WTC11 (cell line): ENCODE results near the gene KIF22. TPM values are rescaled to one million over a fixed set of nuclear protein-coding genes. Genes with fewer than 3 reads are reported as not detected.
A peak's percentile ranks its signal among the peaks of the same experiment; 100 is the strongest.

Experiments
- EMX1 ChIP-seq: fragments of 250-450 bp; sonication (Bioruptor Pico); IDR thresholded peaks from 2 replicates; pipeline ENCODE4 v1.8.0; 2021; ENCODE audit warnings: mild to moderate bottlenecking
- FOXP1 ChIP-seq: sonication (generic); formaldehyde crosslinking; IDR thresholded peaks from 2 replicates; pipeline ENCODE4 v1.8.0; 2022; ENCODE audit warnings: missing genetic modification reagents, mild to moderate bottlenecking, moderate library complexity, borderline replicate concordance
- GABPB1 ChIP-seq: sonication (generic); formaldehyde crosslinking; IDR thresholded peaks from 2 replicates; pipeline ENCODE4 v1.8.1; 2023; ENCODE audit warnings: mild to moderate bottlenecking, missing genetic modification reagents
- GRHL2 ChIP-seq: fragments of 250-450 bp; sonication (Bioruptor Pico); IDR thresholded peaks from 2 replicates; pipeline ENCODE4 v1.8.0; 2022; ENCODE audit warnings: mild to moderate bottlenecking, moderate library complexity; ENCODE audit not compliant: insufficient replicate concordance, severe bottlenecking
- GTF2I ChIP-seq: fragments of 250-450 bp; sonication (Bioruptor Pico); conservative IDR thresholded peaks from 2 replicates; pipeline ENCODE4 v1.4.0; 2021; ENCODE audit warnings: mild to moderate bottlenecking
- IRF2 ChIP-seq: sonication (generic); formaldehyde crosslinking; IDR thresholded peaks from 2 replicates; pipeline ENCODE4 v1.8.0; 2022; ENCODE audit warnings: low read depth, missing genetic modification reagents, borderline replicate concordance
- MYBL2 ChIP-seq: sonication (generic); formaldehyde crosslinking; IDR thresholded peaks from 2 replicates; pipeline ENCODE4 v1.8.1; 2023; ENCODE audit warnings: mild to moderate bottlenecking, moderate library complexity, missing genetic modification reagents
- NFATC4 ChIP-seq: fragments of 250-450 bp; sonication (Bioruptor Pico); IDR thresholded peaks from 2 replicates; pipeline ENCODE4 v1.9.0; 2021; ENCODE audit warnings: mild to moderate bottlenecking
- NFE2L1 ChIP-seq: sonication (generic); formaldehyde crosslinking; IDR thresholded peaks from 2 replicates; pipeline ENCODE4 v1.8.1; 2023; ENCODE audit warnings: missing genetic modification reagents
- NR1H2 ChIP-seq: sonication (generic); formaldehyde crosslinking; IDR thresholded peaks from 2 replicates; pipeline ENCODE4 v1.9.0; 2021; ENCODE audit warnings: mild to moderate bottlenecking, moderate library complexity, missing genetic modification reagents
- NR3C1 ChIP-seq: sonication (generic); formaldehyde crosslinking; conservative IDR thresholded peaks from 2 replicates; pipeline ENCODE4 v1.8.1; 2023; ENCODE audit warnings: low read depth, mild to moderate bottlenecking, missing genetic modification reagents
- PRRX2 ChIP-seq: fragments of 250-450 bp; sonication (Bioruptor Pico); IDR thresholded peaks from 2 replicates; pipeline ENCODE4 v1.8.0; 2021; ENCODE audit warnings: mild to moderate bottlenecking
- SMAD3 ChIP-seq: sonication (generic); formaldehyde crosslinking; IDR thresholded peaks from 2 replicates; pipeline ENCODE4 v1.8.0; 2022; ENCODE audit warnings: missing genetic modification reagents, mild to moderate bottlenecking, borderline replicate concordance
- SMAD4 ChIP-seq: sonication (generic); formaldehyde crosslinking; IDR thresholded peaks from 2 replicates; pipeline ENCODE4 v1.8.0; 2022; ENCODE audit warnings: mild to moderate bottlenecking, missing genetic modification reagents
- TCF7 ChIP-seq: sonication (generic); formaldehyde crosslinking; IDR thresholded peaks from 2 replicates; pipeline ENCODE4 v1.8.0; 2022; ENCODE audit warnings: mild to moderate bottlenecking, low read depth, missing genetic modification reagents, moderate library complexity
- TEAD1 ChIP-seq: sonication (generic); formaldehyde crosslinking; IDR thresholded peaks from 2 replicates; pipeline ENCODE4 v1.8.0; 2022; ENCODE audit warnings: mild to moderate bottlenecking, missing genetic modification reagents
- TP53 ChIP-seq: sonication (generic); formaldehyde crosslinking; IDR thresholded peaks from 2 replicates; pipeline ENCODE4 v1.8.1; 2023; ENCODE audit warnings: mild to moderate bottlenecking, missing genetic modification reagents
- ZNF232 ChIP-seq: sonication (generic); formaldehyde crosslinking; IDR thresholded peaks from 2 replicates; pipeline ENCODE4 v1.8.0; 2022; ENCODE audit warnings: mild to moderate bottlenecking, missing genetic modification reagents
- ZNF416 ChIP-seq: fragments of 250-450 bp; sonication (Bioruptor Pico); IDR thresholded peaks from 2 replicates; pipeline ENCODE4 v1.9.0; 2021; ENCODE audit warnings: mild to moderate bottlenecking, inconsistent platforms
- ZNF423 ChIP-seq: fragments of 250-450 bp; sonication (Bioruptor Pico); IDR thresholded peaks from 2 replicates; pipeline ENCODE4 v2.1.2; 2022; ENCODE audit warnings: mild to moderate bottlenecking, moderate library complexity
- total RNA-seq: library from RNA; stranded (reverse); gene quantifications from 3 replicates; pipeline ENCODE4 v1.2.3, GENCODE V29; 2021
- TF ChIP-seq, protein P1 (sequence below): sonication (generic); formaldehyde crosslinking; conservative IDR thresholded peaks from 2 replicates; pipeline ENCODE4 v1.8.1; 2023; ENCODE audit warnings: mild to moderate bottlenecking, low read depth, missing genetic modification reagents, moderate library complexity
- TF ChIP-seq, protein P2 (sequence below): fragments of 200-600 bp; IDR thresholded peaks from 2 replicates; pipeline ENCODE4 v1.8.0; 2022; ENCODE audit warnings: antibody characterized with exemption
- TF ChIP-seq, protein P3 (sequence below): sonication (generic); formaldehyde crosslinking; IDR thresholded peaks from 2 replicates; pipeline ENCODE4 v1.8.1; 2022; ENCODE audit warnings: missing genetic modification reagents, borderline replicate concordance
- TF ChIP-seq, protein P4 (sequence below): sonication (generic); formaldehyde crosslinking; conservative IDR thresholded peaks from 2 replicates; pipeline ENCODE4 v1.8.1; 2022; ENCODE audit warnings: mild to moderate bottlenecking, missing genetic modification reagents
- TF ChIP-seq, protein P5 (sequence below): fragments of 250-450 bp; sonication (Bioruptor Pico); IDR thresholded peaks from 2 replicates; pipeline ENCODE4 v1.9.0; 2021; ENCODE audit warnings: mild to moderate bottlenecking
- TF ChIP-seq, protein P6 (sequence below): sonication (generic); formaldehyde crosslinking; IDR thresholded peaks from 2 replicates; pipeline ENCODE4 v1.8.0; 2022; ENCODE audit warnings: mild to moderate bottlenecking, missing genetic modification reagents
- TF ChIP-seq, protein P7 (sequence below): sonication (generic); formaldehyde crosslinking; IDR thresholded peaks from 2 replicates; pipeline ENCODE4 v1.8.1; 2022; ENCODE audit warnings: low read depth, mild to moderate bottlenecking, moderate library complexity, missing genetic modification reagents, borderline replicate concordance

The KIF22 gene
- total RNA-seq, 1 experiment from 2014 or later = 182 TPM

DNA sequence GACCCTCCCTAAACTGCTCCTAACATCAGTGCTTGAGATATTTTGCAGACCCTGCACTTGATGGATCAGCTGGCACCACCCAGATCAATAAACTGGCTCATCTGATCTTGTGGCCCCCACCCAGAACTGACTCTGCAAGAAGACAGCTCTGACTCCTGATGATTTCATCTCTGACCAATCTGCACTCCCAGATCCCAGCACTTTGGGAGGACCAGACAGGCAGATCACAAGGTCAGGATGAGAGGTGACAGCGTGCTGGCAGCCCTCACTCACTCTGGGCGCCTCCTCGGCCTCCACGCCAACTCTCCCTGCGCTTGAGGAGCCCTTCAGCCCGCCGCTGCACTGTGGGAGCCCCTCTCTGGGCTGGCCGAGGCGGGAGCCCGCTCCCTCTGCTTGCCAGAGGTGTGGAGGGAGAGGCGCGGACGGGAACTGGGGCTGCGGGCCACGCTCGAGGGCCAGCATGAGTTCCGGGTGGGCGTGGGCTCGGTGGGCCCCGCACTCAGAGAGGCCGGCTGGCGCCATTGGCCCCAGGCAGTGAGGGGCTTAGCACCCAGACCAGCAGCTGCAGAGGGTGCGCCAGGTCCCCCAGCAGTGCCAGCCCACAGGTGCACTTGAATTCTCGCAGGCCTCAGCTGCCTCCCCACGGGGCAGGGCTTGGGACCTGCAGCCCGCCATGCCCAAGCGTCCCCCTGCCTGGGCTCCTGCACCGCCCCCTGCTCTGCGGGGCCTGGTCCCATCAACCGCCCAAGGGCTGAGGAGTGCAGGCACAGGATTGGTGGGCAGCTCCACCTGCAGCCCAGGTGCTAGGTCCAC lies 42.4 kb upstream of the KIF22 start (continued):
- TF ChIP-seq NR1H2 (CRISPR knock-in tag) = no peak
- TF ChIP-seq, protein P1, sequence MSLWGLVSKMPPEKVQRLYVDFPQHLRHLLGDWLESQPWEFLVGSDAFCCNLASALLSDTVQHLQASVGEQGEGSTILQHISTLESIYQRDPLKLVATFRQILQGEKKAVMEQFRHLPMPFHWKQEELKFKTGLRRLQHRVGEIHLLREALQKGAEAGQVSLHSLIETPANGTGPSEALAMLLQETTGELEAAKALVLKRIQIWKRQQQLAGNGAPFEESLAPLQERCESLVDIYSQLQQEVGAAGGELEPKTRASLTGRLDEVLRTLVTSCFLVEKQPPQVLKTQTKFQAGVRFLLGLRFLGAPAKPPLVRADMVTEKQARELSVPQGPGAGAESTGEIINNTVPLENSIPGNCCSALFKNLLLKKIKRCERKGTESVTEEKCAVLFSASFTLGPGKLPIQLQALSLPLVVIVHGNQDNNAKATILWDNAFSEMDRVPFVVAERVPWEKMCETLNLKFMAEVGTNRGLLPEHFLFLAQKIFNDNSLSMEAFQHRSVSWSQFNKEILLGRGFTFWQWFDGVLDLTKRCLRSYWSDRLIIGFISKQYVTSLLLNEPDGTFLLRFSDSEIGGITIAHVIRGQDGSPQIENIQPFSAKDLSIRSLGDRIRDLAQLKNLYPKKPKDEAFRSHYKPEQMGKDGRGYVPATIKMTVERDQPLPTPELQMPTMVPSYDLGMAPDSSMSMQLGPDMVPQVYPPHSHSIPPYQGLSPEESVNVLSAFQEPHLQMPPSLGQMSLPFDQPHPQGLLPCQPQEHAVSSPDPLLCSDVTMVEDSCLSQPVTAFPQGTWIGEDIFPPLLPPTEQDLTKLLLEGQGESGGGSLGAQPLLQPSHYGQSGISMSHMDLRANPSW (CRISPR knock-in tag) = no peak
- TF ChIP-seq GTF2I (CRISPR knock-in tag) = no peak
- no peak for TF ChIP-seq ZNF423 (CRISPR knock-in tag)
- TF ChIP-seq TP53 (CRISPR knock-in tag) = 0 out of 2 replicates have a peak, but pooled peaks have one; percentile 42
- 0 out of 2 replicates have a peak, but pooled peaks have one; percentile 34 for TF ChIP-seq SMAD4 (CRISPR knock-in tag)
- peak; percentile 44; the same call in 1 of the 2 replicates for TF ChIP-seq FOXP1 (CRISPR knock-in tag)
- TF ChIP-seq EMX1 (CRISPR knock-in tag) = 0 out of 2 replicates have a peak, but pooled peaks have one; percentile 26
- 0 out of 2 replicates have a peak, but pooled peaks have one; percentile 37 for TF ChIP-seq TEAD1 (CRISPR knock-in tag)
- TF ChIP-seq, protein P2, sequence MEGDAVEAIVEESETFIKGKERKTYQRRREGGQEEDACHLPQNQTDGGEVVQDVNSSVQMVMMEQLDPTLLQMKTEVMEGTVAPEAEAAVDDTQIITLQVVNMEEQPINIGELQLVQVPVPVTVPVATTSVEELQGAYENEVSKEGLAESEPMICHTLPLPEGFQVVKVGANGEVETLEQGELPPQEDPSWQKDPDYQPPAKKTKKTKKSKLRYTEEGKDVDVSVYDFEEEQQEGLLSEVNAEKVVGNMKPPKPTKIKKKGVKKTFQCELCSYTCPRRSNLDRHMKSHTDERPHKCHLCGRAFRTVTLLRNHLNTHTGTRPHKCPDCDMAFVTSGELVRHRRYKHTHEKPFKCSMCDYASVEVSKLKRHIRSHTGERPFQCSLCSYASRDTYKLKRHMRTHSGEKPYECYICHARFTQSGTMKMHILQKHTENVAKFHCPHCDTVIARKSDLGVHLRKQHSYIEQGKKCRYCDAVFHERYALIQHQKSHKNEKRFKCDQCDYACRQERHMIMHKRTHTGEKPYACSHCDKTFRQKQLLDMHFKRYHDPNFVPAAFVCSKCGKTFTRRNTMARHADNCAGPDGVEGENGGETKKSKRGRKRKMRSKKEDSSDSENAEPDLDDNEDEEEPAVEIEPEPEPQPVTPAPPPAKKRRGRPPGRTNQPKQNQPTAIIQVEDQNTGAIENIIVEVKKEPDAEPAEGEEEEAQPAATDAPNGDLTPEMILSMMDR = no peak
- no peak for TF ChIP-seq MYBL2 (CRISPR knock-in tag)
- TF ChIP-seq, protein P3, sequence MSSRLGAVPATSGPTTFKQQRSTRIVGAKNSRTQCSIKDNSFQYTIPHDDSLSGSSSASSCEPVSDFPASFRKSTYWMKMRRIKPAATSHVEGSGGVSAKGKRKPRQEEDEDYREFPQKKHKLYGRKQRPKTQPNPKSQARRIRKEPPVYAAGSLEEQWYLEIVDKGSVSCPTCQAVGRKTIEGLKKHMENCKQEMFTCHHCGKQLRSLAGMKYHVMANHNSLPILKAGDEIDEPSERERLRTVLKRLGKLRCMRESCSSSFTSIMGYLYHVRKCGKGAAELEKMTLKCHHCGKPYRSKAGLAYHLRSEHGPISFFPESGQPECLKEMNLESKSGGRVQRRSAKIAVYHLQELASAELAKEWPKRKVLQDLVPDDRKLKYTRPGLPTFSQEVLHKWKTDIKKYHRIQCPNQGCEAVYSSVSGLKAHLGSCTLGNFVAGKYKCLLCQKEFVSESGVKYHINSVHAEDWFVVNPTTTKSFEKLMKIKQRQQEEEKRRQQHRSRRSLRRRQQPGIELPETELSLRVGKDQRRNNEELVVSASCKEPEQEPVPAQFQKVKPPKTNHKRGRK = no peak
- TF ChIP-seq ZNF416 (CRISPR knock-in tag) = no peak
- 0 out of 2 replicates have a peak, but pooled peaks have one; percentile 45 for TF ChIP-seq NFATC4 (CRISPR knock-in tag)
- TF ChIP-seq, protein P4, sequence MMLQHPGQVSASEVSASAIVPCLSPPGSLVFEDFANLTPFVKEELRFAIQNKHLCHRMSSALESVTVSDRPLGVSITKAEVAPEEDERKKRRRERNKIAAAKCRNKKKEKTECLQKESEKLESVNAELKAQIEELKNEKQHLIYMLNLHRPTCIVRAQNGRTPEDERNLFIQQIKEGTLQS (CRISPR knock-in tag) = no peak
- TF ChIP-seq, protein P5, sequence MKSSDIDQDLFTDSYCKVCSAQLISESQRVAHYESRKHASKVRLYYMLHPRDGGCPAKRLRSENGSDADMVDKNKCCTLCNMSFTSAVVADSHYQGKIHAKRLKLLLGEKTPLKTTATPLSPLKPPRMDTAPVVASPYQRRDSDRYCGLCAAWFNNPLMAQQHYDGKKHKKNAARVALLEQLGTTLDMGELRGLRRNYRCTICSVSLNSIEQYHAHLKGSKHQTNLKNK (CRISPR knock-in tag) = no peak
- TF ChIP-seq NR3C1 = no peak
- TF ChIP-seq NFE2L1 (CRISPR knock-in tag) = no peak; the same call in 1 of the 2 replicates
- no peak; the same call in 1 of the 2 replicates for TF ChIP-seq PRRX2 (CRISPR knock-in tag)
- TF ChIP-seq ZNF232 (CRISPR knock-in tag) = no peak
- TF ChIP-seq SMAD3 (CRISPR knock-in tag) = no peak
- TF ChIP-seq IRF2 (CRISPR knock-in tag) = no peak
- no peak for TF ChIP-seq GRHL2 (CRISPR knock-in tag)
- TF ChIP-seq GABPB1 (CRISPR knock-in tag) = no peak
- TF ChIP-seq, protein P6, sequence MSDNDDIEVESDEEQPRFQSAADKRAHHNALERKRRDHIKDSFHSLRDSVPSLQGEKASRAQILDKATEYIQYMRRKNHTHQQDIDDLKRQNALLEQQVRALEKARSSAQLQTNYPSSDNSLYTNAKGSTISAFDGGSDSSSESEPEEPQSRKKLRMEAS = no peak
- peak; percentile 46; the same call in 1 of the 2 replicates for TF ChIP-seq TCF7 (CRISPR knock-in tag)
- TF ChIP-seq, protein P7, sequence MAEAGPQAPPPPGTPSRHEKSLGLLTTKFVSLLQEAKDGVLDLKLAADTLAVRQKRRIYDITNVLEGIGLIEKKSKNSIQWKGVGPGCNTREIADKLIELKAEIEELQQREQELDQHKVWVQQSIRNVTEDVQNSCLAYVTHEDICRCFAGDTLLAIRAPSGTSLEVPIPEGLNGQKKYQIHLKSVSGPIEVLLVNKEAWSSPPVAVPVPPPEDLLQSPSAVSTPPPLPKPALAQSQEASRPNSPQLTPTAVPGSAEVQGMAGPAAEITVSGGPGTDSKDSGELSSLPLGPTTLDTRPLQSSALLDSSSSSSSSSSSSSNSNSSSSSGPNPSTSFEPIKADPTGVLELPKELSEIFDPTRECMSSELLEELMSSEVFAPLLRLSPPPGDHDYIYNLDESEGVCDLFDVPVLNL = no peak
